Activated naive CD8-positive, alpha-beta T cell treated with anti-CD3 and anti-CD28 coated beads, Interleukin-2, amount 10 ng/mL, durations not matched to agents 7 days and 5 days (primary cell): ENCODE results near the gene TCERG1L. TPM values are rescaled to one million over a fixed set of nuclear protein-coding genes. Genes with fewer than 3 reads are reported as not detected.
"Not testable (repeated sequence)": the region's sequence is repeated elsewhere in the genome, so short reads cannot be mapped to it uniquely, and the experiment has no call there.

ENCODE experiments used
- ATAC-seq: fragments of 150-1000 bp; cut with Tn5 transposase; one replicate; pipeline ENCODE4 v1.10.0; 2021; ENCODE audit warnings: low read depth, moderate library complexity
- POLR2A ChIA-PET: fragments of 350-600 bp; sonication (Branson Sonifier 250); formaldehyde crosslinking; loops from one replicate; lab custom pipeline; 2021; ENCODE audit warnings: antibody characterized with exemption; lab: Charles Lee
- DNase-seq: peaks from one replicate; pipeline ENCODE4 v3.0.0; 2021
- H3K27ac Mint-ChIP-seq: one replicate; pipeline ENCODE4 v1.8.0; 2022; ENCODE audit warnings: mild to moderate bottlenecking, mixed read lengths
- H3K27me3 Mint-ChIP-seq: one replicate; pipeline ENCODE4 v1.8.0; 2022; ENCODE audit warnings: mild to moderate bottlenecking, moderate library complexity, mixed read lengths
- H3K36me3 Mint-ChIP-seq: one replicate; pipeline ENCODE4 v1.8.0; 2021; ENCODE audit warnings: mild to moderate bottlenecking, mixed read lengths
- H3K4me1 Mint-ChIP-seq: one replicate; pipeline ENCODE4 v1.8.0; 2021; ENCODE audit warnings: mixed read lengths
- H3K4me3 Mint-ChIP-seq: one replicate; pipeline ENCODE4 v1.8.0; 2022; ENCODE audit warnings: mild to moderate bottlenecking, moderate library complexity, mixed read lengths
- H3K9me3 Mint-ChIP-seq: one replicate; pipeline ENCODE4 v1.8.0; 2021; ENCODE audit warnings: mixed read lengths
- total RNA-seq, 2 experiments: library from RNA; stranded (reverse); gene quantifications; one replicate each; pipeline ENCODE4 v1.2.3, GENCODE V29; 2021

TCERG1L gene
- total RNA-seq, 2 experiments from 2014 or later, result 0.20 to 0.36 TPM

GRCh38 chr10:131166486-131166885 is 145.0 kb downstream of the TCERG1L start:
- POLR2A ChIA-PET, result no interaction called here
- DNase-seq (no peak), ATAC-seq (no peak)
- no peaks in the 10 kb centered on the region for H3K27me3 Mint-ChIP-seq
- no peak overlapping the region for H3K4me3 Mint-ChIP-seq
- H3K36me3 Mint-ChIP-seq, result no peaks in the 10 kb centered on the region
- no peaks in the 10 kb centered on the region for H3K9me3 Mint-ChIP-seq
- no peaks in the 10 kb centered on the region for H3K4me1 Mint-ChIP-seq
- H3K27ac Mint-ChIP-seq, result no peak overlapping the region

- H3K4me1 Mint-ChIP-seq, result no peaks in the 10 kb centered on the region
- H3K4me3 Mint-ChIP-seq, result no peak overlapping the region
- no peaks in the 10 kb centered on the region for H3K36me3 Mint-ChIP-seq
- POLR2A ChIA-PET, result no interaction called here
- H3K9me3 Mint-ChIP-seq, result no peaks in the 10 kb centered on the region
- no peak overlapping the region for H3K27ac Mint-ChIP-seq
- H3K27me3 Mint-ChIP-seq, result no peaks in the 10 kb centered on the region
- no peak for ATAC-seq
- no peak for DNase-seq
Observed at GRCh38 chr10:131165092-131165491, 146.4 kb downstream of the TCERG1L start.

- Mint-ChIP-seq H3K27me3 (no peaks in the 10 kb centered on the region), H3K27ac (no peak overlapping the region), H3K9me3 (no peaks in the 10 kb centered on the region), H3K4me3 (no peak overlapping the region), H3K4me1 (no peaks in the 10 kb centered on the region), H3K36me3 (no peaks in the 10 kb centered on the region)
- POLR2A ChIA-PET, result no interaction called here
- ATAC-seq (no peak), DNase-seq (no peak)
Observed at GRCh38 chr10:131162866-131163843, 148.4 kb downstream of the TCERG1L start.

GRCh38 chr10:131162211-131162610 is 149.3 kb downstream of the TCERG1L start:
- no peaks in the 10 kb centered on the region for H3K9me3 Mint-ChIP-seq
- H3K36me3 Mint-ChIP-seq, result no peaks in the 10 kb centered on the region
- DNase-seq, result no peak
- H3K4me1 Mint-ChIP-seq, result no peaks in the 10 kb centered on the region
- ATAC-seq, result no peak
- no peaks in the 10 kb centered on the region for H3K27me3 Mint-ChIP-seq
- no peak overlapping the region for H3K27ac Mint-ChIP-seq
- POLR2A ChIA-PET, result no interaction called here
- no peak overlapping the region for H3K4me3 Mint-ChIP-seq

GRCh38 chr10:131161087-131161486 is 150.4 kb downstream of the TCERG1L start:
- no peak for DNase-seq
- ATAC-seq, result no peak
- Mint-ChIP-seq H3K27ac (no peak overlapping the region), H3K36me3 (no peaks in the 10 kb centered on the region), H3K4me3 (no peak overlapping the region), H3K9me3 (no peaks in the 10 kb centered on the region), H3K4me1 (no peaks in the 10 kb centered on the region), H3K27me3 (no peaks in the 10 kb centered on the region)
- POLR2A ChIA-PET, result no interaction called here

- H3K4me1 Mint-ChIP-seq, result no peaks in the 10 kb centered on the region
- no peak overlapping the region for H3K4me3 Mint-ChIP-seq
- ATAC-seq (no peak), DNase-seq (no peak)
- POLR2A ChIA-PET, result no interaction called here
- no peaks in the 10 kb centered on the region for H3K9me3 Mint-ChIP-seq
- H3K36me3 Mint-ChIP-seq, result no peaks in the 10 kb centered on the region
- H3K27me3 Mint-ChIP-seq, result no peaks in the 10 kb centered on the region
- H3K27ac Mint-ChIP-seq, result no peak overlapping the region
Observed at GRCh38 chr10:131160219-131160875, 151.2 kb downstream of the TCERG1L start.

- no peaks in the 10 kb centered on the region for H3K4me1 Mint-ChIP-seq
- H3K36me3 Mint-ChIP-seq, result no peaks in the 10 kb centered on the region
- no peaks in the 10 kb centered on the region for H3K9me3 Mint-ChIP-seq
- DNase-seq, result no peak
- H3K4me3 Mint-ChIP-seq, result no peak overlapping the region
- POLR2A ChIA-PET, result no interaction called here
- H3K27me3 Mint-ChIP-seq, result no peaks in the 10 kb centered on the region
- no peak overlapping the region for H3K27ac Mint-ChIP-seq
- ATAC-seq, result no peak
Observed at GRCh38 chr10:131159771-131160170, 151.8 kb downstream of the TCERG1L start.

- Mint-ChIP-seq H3K4me1 (no peaks in the 10 kb centered on the region), H3K27ac (no peak overlapping the region), H3K9me3 (no peaks in the 10 kb centered on the region), H3K27me3 (no peaks in the 10 kb centered on the region), H3K36me3 (no peaks in the 10 kb centered on the region), H3K4me3 (no peak overlapping the region)
- ATAC-seq (no peak), DNase-seq (no peak)
- POLR2A ChIA-PET, result no interaction called here
Observed at GRCh38 chr10:131158695-131159094, 152.8 kb downstream of the TCERG1L start.

- H3K27ac Mint-ChIP-seq, result no peak overlapping the region
- peaks cover under 1% of the 10 kb centered on the region for H3K9me3 Mint-ChIP-seq
- H3K36me3 Mint-ChIP-seq, result no peaks in the 10 kb centered on the region
- POLR2A ChIA-PET, result no interaction called here
- DNase-seq, result no peak
- H3K27me3 Mint-ChIP-seq, result no peaks in the 10 kb centered on the region
- no peak for ATAC-seq
- no peaks in the 10 kb centered on the region for H3K4me1 Mint-ChIP-seq
- no peak overlapping the region for H3K4me3 Mint-ChIP-seq
Observed at GRCh38 chr10:131157899-131158298, 153.6 kb downstream of the TCERG1L start.

GRCh38 chr10:131155876-131156230 is 155.7 kb downstream of the TCERG1L start:
- ATAC-seq (no peak), DNase-seq (no peak)
- peaks cover 8% of the 10 kb centered on the region for H3K9me3 Mint-ChIP-seq
- no peaks in the 10 kb centered on the region for H3K4me1 Mint-ChIP-seq
- H3K36me3 Mint-ChIP-seq, result no peaks in the 10 kb centered on the region
- H3K27me3 Mint-ChIP-seq, result no peaks in the 10 kb centered on the region
- POLR2A ChIA-PET, result no interaction called here
- H3K4me3 Mint-ChIP-seq, result no peak overlapping the region
- H3K27ac Mint-ChIP-seq, result no peak overlapping the region

- no peak for DNase-seq
- ATAC-seq, result no peak
- Mint-ChIP-seq H3K4me1 (no peaks in the 10 kb centered on the region), H3K9me3 (peaks cover 9% of the 10 kb centered on the region), H3K27me3 (no peaks in the 10 kb centered on the region), H3K4me3 (no peak overlapping the region), H3K27ac (no peak overlapping the region), H3K36me3 (no peaks in the 10 kb centered on the region)
- POLR2A ChIA-PET, result no interaction called here
Observed at GRCh38 chr10:131155218-131155875, 156.2 kb downstream of the TCERG1L start.

GRCh38 chr10:131154306-131155025 is 157.1 kb downstream of the TCERG1L start:
- no peak for DNase-seq
- no peak for ATAC-seq
- POLR2A ChIA-PET, result no interaction called here
- no peak overlapping the region for H3K4me3 Mint-ChIP-seq
- H3K27me3 Mint-ChIP-seq, result no peaks in the 10 kb centered on the region
- H3K4me1 Mint-ChIP-seq, result no peaks in the 10 kb centered on the region
- peaks cover 9% of the 10 kb centered on the region for H3K9me3 Mint-ChIP-seq
- H3K36me3 Mint-ChIP-seq, result no peaks in the 10 kb centered on the region
- H3K27ac Mint-ChIP-seq, result no peak overlapping the region

GRCh38 chr10:131152456-131152855 is 159.1 kb downstream of the TCERG1L start:
- POLR2A ChIA-PET, ATAC-seq, H3K4me1 Mint-ChIP-seq, H3K27me3 Mint-ChIP-seq, H3K27ac Mint-ChIP-seq, H3K36me3 Mint-ChIP-seq, DNase-seq, H3K4me3 Mint-ChIP-seq: not testable (repeated sequence)
- H3K9me3 Mint-ChIP-seq, result peaks cover 12% of the 10 kb centered on the region
